ENCODE data around the gene NCR3LG1.

The NCR3LG1 gene

GRCh38 chr11:17395554-17395961 is 44.0 kb downstream of the NCR3LG1 start:
- no peak for DNase-seq

GRCh38 chr11:17395978-17396377 is 44.4 kb downstream of the NCR3LG1 start:
- DNase-seq: no peak

- no peak for DNase-seq
Observed at GRCh38 chr11:17396598-17397310, 45.2 kb downstream of the NCR3LG1 start.

GRCh38 chr11:17397311-17398002 is 45.9 kb downstream of the NCR3LG1 start:
- DNase-seq: no peak

- DNase-seq: no peak
Observed at GRCh38 chr11:17399236-17399635, 47.6 kb downstream of the NCR3LG1 start.

- no peak for DNase-seq
Observed at GRCh38 chr11:17400048-17400775, 48.6 kb downstream of the NCR3LG1 start.

- no peak for DNase-seq
Observed at GRCh38 chr11:17401316-17401715, 49.7 kb downstream of the NCR3LG1 start.

- no peak for DNase-seq
Observed at GRCh38 chr11:17401841-17402240, 50.2 kb downstream of the NCR3LG1 start.

GRCh38 chr11:17402486-17402885 is 50.9 kb downstream of the NCR3LG1 start:
- DNase-seq: no peak

- DNase-seq: no peak
Observed at GRCh38 chr11:17403980-17404759, 52.6 kb downstream of the NCR3LG1 start.

- DNase-seq: peak; percentile 27
Observed at GRCh38 chr11:17405232-17406005, 53.8 kb downstream of the NCR3LG1 start.

- DNase-seq: no peak
Observed at GRCh38 chr11:17406082-17406817, 54.6 kb downstream of the NCR3LG1 start.

GRCh38 chr11:17406818-17407149 is 55.2 kb downstream of the NCR3LG1 start:
- no peak for DNase-seq

- DNase-seq: no peak
Observed at GRCh38 chr11:17407575-17407974, 56.0 kb downstream of the NCR3LG1 start.

- DNase-seq: no peak
Observed at GRCh38 chr11:17408026-17408425, 56.4 kb downstream of the NCR3LG1 start.

- DNase-seq: peak; percentile 63
Observed at GRCh38 chr11:17408641-17409040, 57.0 kb downstream of the NCR3LG1 start.

- peak; percentile 55 for DNase-seq
Observed at GRCh38 chr11:17410606-17411379, 59.2 kb downstream of the NCR3LG1 start.

GRCh38 chr11:17411418-17411817 is 59.8 kb downstream of the NCR3LG1 start:
- no peak for DNase-seq

GRCh38 chr11:17412488-17413180 is 61.0 kb downstream of the NCR3LG1 start:
- DNase-seq: peak; percentile 27
